DND-41 (cell line): ENCODE measurements around the gene ZNF518B.

Experiments
- CTCF ChIP-seq: IDR thresholded peaks from 2 replicates; pipeline ENCODE4 v1.5.1; 2012; ENCODE audit warnings: borderline replicate concordance, low read length, moderate library complexity, mild to moderate bottlenecking; ENCODE audit not compliant: poor library complexity, severe bottlenecking; ENCODE audit errors: extremely low read depth
- EZH2 ChIP-seq: IDR thresholded peaks from 3 replicates; pipeline ENCODE4 v1.6.1; 2012; ENCODE audit warnings: borderline replicate concordance, low read depth, mild to moderate bottlenecking, moderate library complexity, low read length, inconsistent platforms; ENCODE audit not compliant: severe bottlenecking

- TF ChIP-seq CTCF = no peak
- TF ChIP-seq EZH2 = no peak
Observed at GRCh38 chr4:10502717-10503116, 45.5 kb upstream of the ZNF518B start.
